Heart left ventricle (tissue), 13 donors: ENCODE measurements around the gene CTXN1.

Experiments used
- POLR2A ChIP-seq, 2 donors: fragments of 450-650 bp; IDR thresholded peaks; one replicate each; pipeline ENCODE4 v1.6.1; 2017; ENCODE audit warnings: antibody characterized with exemption in 2 of 2, mild to moderate bottlenecking in 2 of 2, moderate library complexity in 2 of 2
- TF ChIP-seq, protein P1 (sequence below), 12 donors: fragments of 200-600 bp; sonication (generic) in 4 of 12; IDR thresholded peaks; one replicate each; pipeline versions ENCODE4 v1.5.0 to v1.8.0; 2018 to 2022; ENCODE audit warnings: antibody characterized with exemption in 12 of 12, mild to moderate bottlenecking in 5 of 12
- donor health status: ischemic (EF 13 %, LVEDD 7.1; RV severe dilation, severe dysfunction).
- donor health status: DM: no; HTN: yes; CAD: no.
- donor health status: DM: no; HTN: no; CAD: no.
- donor health status: ischemic (EF 25% LVEDD 6.9; RV normal size, moderate dysfunction).
- donor health status: ischemic (EF 25% LVEDD 5.7; RV mildly dilated, moderate dysfunction).
- donor health status: ischemic (EF 35%, LVEDD 5.7; RV mildly dilated, moderate dysfunction).
- donor health status: nonischemic (EF 11% LVEDD 7.7; RV severe dilation, severe dysfunction).
- donor health status: DM: yes; HTN: yes; CAD: no.
- donor health status: PGD.
- donor health status: ischemic (EF 29% LVEDD 5.4; RV normal size, mild dysfunction).
- donor health status: nonischemic (EF 23%, LVEDD 6.1; RV moderate dilation, normal function).

DNA sequence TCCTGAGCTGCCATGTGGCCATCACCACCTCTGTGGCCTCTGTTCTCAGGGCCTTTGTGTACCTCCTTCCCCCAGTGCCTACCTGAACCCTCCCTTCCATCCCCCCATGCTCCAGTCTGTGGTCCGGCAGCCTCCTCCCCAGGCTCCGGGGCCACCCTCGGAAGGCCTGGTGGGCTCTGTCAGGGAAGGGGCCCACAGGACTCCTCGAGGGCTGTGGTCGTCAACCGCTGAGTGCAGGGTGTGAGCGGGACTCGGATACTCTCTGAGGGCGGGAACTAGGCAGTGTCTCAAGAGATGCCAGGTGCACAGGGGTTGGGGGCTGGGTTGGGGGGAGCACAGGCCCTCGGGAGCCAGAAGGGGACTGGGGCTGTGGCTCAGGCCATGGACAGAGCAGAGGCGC, 18.4 kb downstream of the CTXN1 start:
- TF ChIP-seq, protein P1, sequence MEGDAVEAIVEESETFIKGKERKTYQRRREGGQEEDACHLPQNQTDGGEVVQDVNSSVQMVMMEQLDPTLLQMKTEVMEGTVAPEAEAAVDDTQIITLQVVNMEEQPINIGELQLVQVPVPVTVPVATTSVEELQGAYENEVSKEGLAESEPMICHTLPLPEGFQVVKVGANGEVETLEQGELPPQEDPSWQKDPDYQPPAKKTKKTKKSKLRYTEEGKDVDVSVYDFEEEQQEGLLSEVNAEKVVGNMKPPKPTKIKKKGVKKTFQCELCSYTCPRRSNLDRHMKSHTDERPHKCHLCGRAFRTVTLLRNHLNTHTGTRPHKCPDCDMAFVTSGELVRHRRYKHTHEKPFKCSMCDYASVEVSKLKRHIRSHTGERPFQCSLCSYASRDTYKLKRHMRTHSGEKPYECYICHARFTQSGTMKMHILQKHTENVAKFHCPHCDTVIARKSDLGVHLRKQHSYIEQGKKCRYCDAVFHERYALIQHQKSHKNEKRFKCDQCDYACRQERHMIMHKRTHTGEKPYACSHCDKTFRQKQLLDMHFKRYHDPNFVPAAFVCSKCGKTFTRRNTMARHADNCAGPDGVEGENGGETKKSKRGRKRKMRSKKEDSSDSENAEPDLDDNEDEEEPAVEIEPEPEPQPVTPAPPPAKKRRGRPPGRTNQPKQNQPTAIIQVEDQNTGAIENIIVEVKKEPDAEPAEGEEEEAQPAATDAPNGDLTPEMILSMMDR (IDR thresholded peaks at IDR 0.05): no peak
- no peak for TF ChIP-seq POLR2A (IDR thresholded peaks at IDR 0.05)
